Gastrocnemius medialis (tissue), 4 donors: ENCODE results near the gene IFT122.

Experiments used
- CTCF ChIP-seq, 5 experiments: fragments of 450-650 bp in 3 of 5; fragments of 200-600 bp in 2 of 5; sonication (generic) in 2 of 5; IDR thresholded peaks in 4 of 5; conservative IDR thresholded peaks in 1 of 5; 1 replicate in 4 of 5; 2 replicates in 1 of 5; pipeline ENCODE4 v1.5.1; 2016 to 2019; ENCODE audit warnings: antibody characterized with exemption in 5 of 5, mild to moderate bottlenecking in 3 of 5, moderate library complexity in 3 of 5
- POLR2A ChIP-seq, 2 donors: fragments of 450-650 bp; IDR thresholded peaks; one replicate each; pipeline ENCODE4 v1.6.1; 2017; ENCODE audit warnings: antibody characterized with exemption in 2 of 2, mild to moderate bottlenecking in 2 of 2, moderate library complexity in 2 of 2

- TF ChIP-seq CTCF (IDR thresholded peaks at IDR 0.05 in 4 of 5, conservative IDR thresholded peaks at IDR 0.05 in 1 of 5): no peak
- TF ChIP-seq POLR2A (IDR thresholded peaks at IDR 0.05): no peak
Observed at GRCh38 chr3:129535075-129535474, 95.1 kb downstream of the IFT122 start.
